Ectodermal cell (in vitro differentiated cells): ENCODE data around the gene SEMA5A.

Experiments
- H3K27ac ChIP-seq: 2 replicates; pipeline ENCODE4 v1.7.0; 2013; ENCODE audit warnings: mild to moderate bottlenecking, low read depth, low read length; ENCODE audit not compliant: insufficient read depth, poor library complexity, severe bottlenecking
- H3K27me3 ChIP-seq: 2 replicates; pipeline ENCODE4 v1.7.0; 2013; ENCODE audit warnings: mild to moderate bottlenecking, low read length; ENCODE audit not compliant: insufficient read depth, control insufficient read depth, poor library complexity, severe bottlenecking
- H3K36me3 ChIP-seq: one replicate; pipeline ENCODE4 v1.7.0; 2013; ENCODE audit warnings: low read length; ENCODE audit not compliant: control insufficient read depth, insufficient read depth
- H3K4me1 ChIP-seq: one replicate; pipeline ENCODE4 v1.7.0; 2013; ENCODE audit warnings: low read length; ENCODE audit not compliant: control insufficient read depth, insufficient read depth
- H3K4me3 ChIP-seq: 2 replicates; pipeline ENCODE4 v1.7.0; 2013; ENCODE audit warnings: low read depth, low read length, control low read depth; ENCODE audit not compliant: insufficient read depth
- H3K9me3 ChIP-seq: 2 replicates; pipeline ENCODE4 v1.7.0; 2013; ENCODE audit warnings: mild to moderate bottlenecking, low read length, moderate library complexity; ENCODE audit not compliant: control insufficient read depth
- WGBS, 2 experiments: methylation state at CpG; one replicate each; pipeline ENCODE4 v1.1.7; 2013; ENCODE audit warnings: missing lambda C conversion rate in 2 of 2; 5-methylcytosine and 5-hydroxymethylcytosine counted together

Gene SEMA5A

GRCh38 chr5:9373571-9373970, 172.3 kb downstream of the SEMA5A start:
- Histone ChIP-seq H3K27ac (no peak overlapping the region), H3K36me3 (no peaks in the 10 kb centered on the region)

GRCh38 chr5:9370256-9370655, 175.6 kb downstream of the SEMA5A start:
- H3K9me3 ChIP-seq = no peaks in the 10 kb centered on the region
- H3K36me3 ChIP-seq = no peaks in the 10 kb centered on the region
- H3K4me1 ChIP-seq = peaks cover 4% of the 10 kb centered on the region
- H3K27me3 ChIP-seq = no peaks in the 10 kb centered on the region
- no peak overlapping the region for H3K27ac ChIP-seq
- no peak overlapping the region for H3K4me3 ChIP-seq
- WGBS, 2 experiments = 83 to 95% methylated on average over 2 of the region's 2 CpGs

More at GRCh38 chr5:9373571-9373970, 172.3 kb downstream of the SEMA5A start:
- H3K4me3 ChIP-seq = no peak overlapping the region
- 94 to 99% methylated on average over 2 of the region's 2 CpGs for WGBS, 2 experiments
- H3K27me3 ChIP-seq = no peaks in the 10 kb centered on the region
- no peaks in the 10 kb centered on the region for H3K4me1 ChIP-seq
- H3K9me3 ChIP-seq = no peaks in the 10 kb centered on the region

GRCh38 chr5:9365512-9365911, 180.4 kb downstream of the SEMA5A start:
- Histone ChIP-seq H3K27me3 (no peaks in the 10 kb centered on the region), H3K36me3 (no peaks in the 10 kb centered on the region), H3K9me3 (no peaks in the 10 kb centered on the region), H3K27ac (no peak overlapping the region), H3K4me3 (no peak overlapping the region), H3K4me1 (peaks cover 4% of the 10 kb centered on the region)
- 46 to 65% methylated on average over 1 of the region's 1 CpG for WGBS, 2 experiments

GRCh38 chr5:9363449-9363848, 182.4 kb downstream of the SEMA5A start:
- Histone ChIP-seq H3K36me3 (no peaks in the 10 kb centered on the region), H3K4me1 (peaks cover 4% of the 10 kb centered on the region), H3K27me3 (no peaks in the 10 kb centered on the region), H3K27ac (no peak overlapping the region), H3K9me3 (no peaks in the 10 kb centered on the region), H3K4me3 (no peak overlapping the region)
- WGBS, 2 experiments = 93 to 94% methylated on average over 1 to 2 of the region's 2 CpGs

- no peaks in the 10 kb centered on the region for H3K9me3 ChIP-seq
Measured at GRCh38 chr5:9363026-9363425, 182.8 kb downstream of the SEMA5A start.

GRCh38 chr5:9362600-9362999, 183.3 kb downstream of the SEMA5A start:
- WGBS, 2 experiments = 98 to 100% methylated on average over 1 to 3 of the region's 3 CpGs
- Histone ChIP-seq H3K36me3 (no peaks in the 10 kb centered on the region), H3K4me3 (no peak overlapping the region), H3K27me3 (no peaks in the 10 kb centered on the region), H3K4me1 (peaks cover 4% of the 10 kb centered on the region), H3K27ac (no peak overlapping the region), H3K9me3 (no peaks in the 10 kb centered on the region)

More at GRCh38 chr5:9363026-9363425, 182.8 kb downstream of the SEMA5A start:
- H3K36me3 ChIP-seq = no peaks in the 10 kb centered on the region
- no peak overlapping the region for H3K27ac ChIP-seq
- no peak overlapping the region for H3K4me3 ChIP-seq
- WGBS, 2 experiments = 50 to 92% methylated on average over 1 to 2 of the region's 2 CpGs
- no peaks in the 10 kb centered on the region for H3K27me3 ChIP-seq
- H3K4me1 ChIP-seq = peaks cover 4% of the 10 kb centered on the region

- Histone ChIP-seq H3K4me1 (peaks cover 4% of the 10 kb centered on the region), H3K4me3 (no peak overlapping the region)
- 52 to 57% methylated on average over 8 of the region's 8 CpGs for WGBS, 2 experiments
Measured at GRCh38 chr5:9361835-9362234, 184.0 kb downstream of the SEMA5A start.

GRCh38 chr5:9358961-9359685, 186.8 kb downstream of the SEMA5A start:
- Histone ChIP-seq H3K4me3 (no peak overlapping the region), H3K36me3 (no peaks in the 10 kb centered on the region), H3K27ac (no peak overlapping the region), H3K27me3 (no peaks in the 10 kb centered on the region), H3K9me3 (no peaks in the 10 kb centered on the region), H3K4me1 (no peaks in the 10 kb centered on the region)
- WGBS, 2 experiments = 90% methylated on average over 2 of the region's 2 CpGs

More at GRCh38 chr5:9361835-9362234, 184.0 kb downstream of the SEMA5A start:
- Histone ChIP-seq H3K27ac (no peak overlapping the region), H3K36me3 (no peaks in the 10 kb centered on the region), H3K9me3 (no peaks in the 10 kb centered on the region), H3K27me3 (no peaks in the 10 kb centered on the region)

- 87 to 91% methylated on average over 4 to 5 of the region's 5 CpGs for WGBS, 2 experiments
- Histone ChIP-seq H3K36me3 (no peaks in the 10 kb centered on the region), H3K27me3 (no peaks in the 10 kb centered on the region), H3K27ac (no peak overlapping the region), H3K9me3 (no peaks in the 10 kb centered on the region), H3K4me1 (no peaks in the 10 kb centered on the region), H3K4me3 (no peak overlapping the region)
Measured at GRCh38 chr5:9356351-9356825, 189.5 kb downstream of the SEMA5A start.

GRCh38 chr5:9354336-9355081, 191.4 kb downstream of the SEMA5A start:
- no peak overlapping the region for H3K4me3 ChIP-seq

More at GRCh38 chr5:9354336-9355081, 191.4 kb downstream of the SEMA5A start:
- H3K27ac ChIP-seq = no peak overlapping the region
- no peaks in the 10 kb centered on the region for H3K36me3 ChIP-seq
- no peaks in the 10 kb centered on the region for H3K27me3 ChIP-seq
- no peaks in the 10 kb centered on the region for H3K4me1 ChIP-seq
- WGBS, 2 experiments = 93 to 94% methylated on average over 7 of the region's 7 CpGs
- H3K9me3 ChIP-seq = no peaks in the 10 kb centered on the region
